ENCODE measurements around the gene STAT4. TPM values are rescaled to one million over a fixed set of nuclear protein-coding genes. Genes with fewer than 3 reads are reported as not detected.

STAT4 gene
- total RNA-seq, 1 experiment from 2014 or later, result 0.71 TPM

GRCh38 chr2:191187105-191187829, 36.5 kb upstream of the STAT4 start:
- ChIA-PET POLR2A (ENCODE audit: low non-redundant PET) (no interaction called here), CTCF (no interaction called here)
- H3K27me3 ChIP-seq (replicated peaks; ENCODE audit: insufficient read depth, low read depth, low read length, poor library complexity), result no peaks in the 10 kb centered on the region
- H3K4me3 ChIP-seq (ENCODE audit: low read depth, low read length, poor library complexity, severe bottlenecking), result no peak overlapping the region
- BruUV-seq (replicated peaks), result no TSS peak
- H3K27ac ChIP-seq (ENCODE audit: low read depth, low read length, poor library complexity, severe bottlenecking), result no peak overlapping the region
- no peak for DNase-seq (ENCODE audit: low spot score)
- H3K36me3 ChIP-seq (ENCODE audit: insufficient read depth, low read length, poor library complexity, severe bottlenecking), result no peaks in the 10 kb centered on the region
- intact Hi-C loops (cut with micrococcal nuclease; ENCODE audit: unreplicated experiment), result no loop called here
- H3K4me1 ChIP-seq (ENCODE audit: insufficient read depth, low read length, poor library complexity, severe bottlenecking), result no peaks in the 10 kb centered on the region
- TF ChIP-seq, protein P1, sequence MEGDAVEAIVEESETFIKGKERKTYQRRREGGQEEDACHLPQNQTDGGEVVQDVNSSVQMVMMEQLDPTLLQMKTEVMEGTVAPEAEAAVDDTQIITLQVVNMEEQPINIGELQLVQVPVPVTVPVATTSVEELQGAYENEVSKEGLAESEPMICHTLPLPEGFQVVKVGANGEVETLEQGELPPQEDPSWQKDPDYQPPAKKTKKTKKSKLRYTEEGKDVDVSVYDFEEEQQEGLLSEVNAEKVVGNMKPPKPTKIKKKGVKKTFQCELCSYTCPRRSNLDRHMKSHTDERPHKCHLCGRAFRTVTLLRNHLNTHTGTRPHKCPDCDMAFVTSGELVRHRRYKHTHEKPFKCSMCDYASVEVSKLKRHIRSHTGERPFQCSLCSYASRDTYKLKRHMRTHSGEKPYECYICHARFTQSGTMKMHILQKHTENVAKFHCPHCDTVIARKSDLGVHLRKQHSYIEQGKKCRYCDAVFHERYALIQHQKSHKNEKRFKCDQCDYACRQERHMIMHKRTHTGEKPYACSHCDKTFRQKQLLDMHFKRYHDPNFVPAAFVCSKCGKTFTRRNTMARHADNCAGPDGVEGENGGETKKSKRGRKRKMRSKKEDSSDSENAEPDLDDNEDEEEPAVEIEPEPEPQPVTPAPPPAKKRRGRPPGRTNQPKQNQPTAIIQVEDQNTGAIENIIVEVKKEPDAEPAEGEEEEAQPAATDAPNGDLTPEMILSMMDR (conservative IDR thresholded peaks at IDR 0.05; ENCODE audit: low read depth, low read length), result no peak
- TF ChIP-seq EZH2 (IDR thresholded peaks at IDR 0.05; ENCODE audit: borderline replicate concordance, low read depth, low read length, poor library complexity, severe bottlenecking), result no peak
- H3K9me3 ChIP-seq (ENCODE audit: low read depth, low read length, poor library complexity, severe bottlenecking), result no peaks in the 10 kb centered on the region

- H3K27me3 ChIP-seq (replicated peaks; ENCODE audit: insufficient read depth, low read depth, low read length, poor library complexity), result no peaks in the 10 kb centered on the region
- H3K4me1 ChIP-seq (ENCODE audit: insufficient read depth, low read length, poor library complexity, severe bottlenecking), result no peaks in the 10 kb centered on the region
- intact Hi-C loops (cut with micrococcal nuclease; ENCODE audit: unreplicated experiment), result no loop called here
- TF ChIP-seq, protein P1 (conservative IDR thresholded peaks at IDR 0.05; ENCODE audit: low read depth, low read length), result no peak
- TF ChIP-seq EZH2 (IDR thresholded peaks at IDR 0.05; ENCODE audit: borderline replicate concordance, low read depth, low read length, poor library complexity, severe bottlenecking), result no peak
- H3K27ac ChIP-seq (ENCODE audit: low read depth, low read length, poor library complexity, severe bottlenecking), result no peak overlapping the region
- POLR2A ChIA-PET (ENCODE audit: low non-redundant PET), result no interaction called here
- no peaks in the 10 kb centered on the region for H3K36me3 ChIP-seq (ENCODE audit: insufficient read depth, low read length, poor library complexity, severe bottlenecking)
- no peaks in the 10 kb centered on the region for H3K9me3 ChIP-seq (ENCODE audit: low read depth, low read length, poor library complexity, severe bottlenecking)
- no peak overlapping the region for H3K4me3 ChIP-seq (ENCODE audit: low read depth, low read length, poor library complexity, severe bottlenecking)
- no TSS peak for BruUV-seq (replicated peaks)
- CTCF ChIA-PET, result no interaction called here
- DNase-seq (ENCODE audit: low spot score), result no peak
These were observed 33.7 kb upstream of the STAT4 start for GRCh38 chr2:191184457-191184856.

DNA sequence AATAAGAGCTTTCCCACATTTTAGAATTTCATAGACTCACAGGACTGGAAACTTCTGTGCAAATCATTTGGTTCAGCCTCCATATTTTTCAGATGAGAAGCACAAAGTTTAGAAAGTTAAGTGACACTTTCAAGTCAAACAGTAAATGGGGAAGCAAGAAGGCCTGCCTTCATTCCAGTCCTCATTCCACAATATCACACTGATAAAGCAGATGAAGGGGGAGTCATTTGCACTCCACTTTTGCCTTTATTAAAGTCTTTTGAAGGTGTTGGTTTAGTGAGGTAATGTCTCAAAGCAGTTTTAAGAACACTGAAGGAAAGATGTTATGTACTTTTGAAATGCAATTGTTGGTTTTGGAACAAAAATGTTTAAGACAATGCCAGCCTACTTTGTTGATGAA, 32.7 kb upstream of the STAT4 start:
- H3K27ac ChIP-seq (ENCODE audit: low read depth, low read length, poor library complexity, severe bottlenecking), result no peak overlapping the region
- H3K4me3 ChIP-seq (ENCODE audit: low read depth, low read length, poor library complexity, severe bottlenecking), result no peak overlapping the region
- CTCF ChIA-PET, result no interaction called here
- no peaks in the 10 kb centered on the region for H3K9me3 ChIP-seq (ENCODE audit: low read depth, low read length, poor library complexity, severe bottlenecking)
- no peak for TF ChIP-seq EZH2 (IDR thresholded peaks at IDR 0.05; ENCODE audit: borderline replicate concordance, low read depth, low read length, poor library complexity, severe bottlenecking)
- TF ChIP-seq, protein P1 (conservative IDR thresholded peaks at IDR 0.05; ENCODE audit: low read depth, low read length), result no peak
- H3K27me3 ChIP-seq (replicated peaks; ENCODE audit: insufficient read depth, low read depth, low read length, poor library complexity), result no peaks in the 10 kb centered on the region
- no peaks in the 10 kb centered on the region for H3K36me3 ChIP-seq (ENCODE audit: insufficient read depth, low read length, poor library complexity, severe bottlenecking)
- no peaks in the 10 kb centered on the region for H3K4me1 ChIP-seq (ENCODE audit: insufficient read depth, low read length, poor library complexity, severe bottlenecking)
- BruUV-seq (replicated peaks), result no TSS peak
- POLR2A ChIA-PET (ENCODE audit: low non-redundant PET), result no interaction called here
- DNase-seq (ENCODE audit: low spot score), result no peak
- intact Hi-C loops (cut with micrococcal nuclease; ENCODE audit: unreplicated experiment), result no loop called here

All from A673 (cell line).